K562 (cell line): ENCODE results near the gene GFRA1. TPM values are rescaled to one million over a fixed set of nuclear protein-coding genes. Genes with fewer than 3 reads are reported as not detected.
"Not testable (repeated sequence)": the region's sequence is repeated elsewhere in the genome, so short reads cannot be mapped to it uniquely, and the experiment has no call there.

Experiments
- ATAC-seq: fragments of 200-7000 bp; cut with Tn5 transposase; 3 replicates; pipeline ENCODE4 v1.9.1; 2020; ENCODE audit warnings: moderate library complexity
- BruUV-seq: library from RNA; stranded (reverse); fragments of 400-500 nt; replicated peaks from 2 replicates; lab custom pipeline; 2021; lab: Mats Ljungman, UMichigan
- CTCF ChIA-PET: fragments of 300-600 bp; formaldehyde crosslinking; extraction: SDS; loops from one replicate; lab custom pipeline; 2021; ENCODE audit warnings: low intra/inter-chr PET ratio; lab: Yijun Ruan, JAX
- POLR2A ChIA-PET: fragments of 300-600, 350-650 bp; sonication (Branson Sonifier 250); formaldehyde crosslinking; extraction: SDS; loops from one replicate; lab custom pipeline; 2021; ENCODE audit warnings: antibody characterized with exemption, inconsistent platforms; lab: Yijun Ruan, JAX
- DNase-seq, 4 experiments: peaks; one replicate each; pipeline versions ENCODE4 v3.0.0 to v3.0.0-alpha.2; 2011 to 2018; ENCODE audit warnings: low spot score in 3 of 4, mixed read lengths in 3 of 4; ENCODE audit errors: extremely low read depth in 1 of 4
- FAIRE-seq: peaks from 2 replicates; lab custom pipeline; 2011; peaks lifted over from hg19 to GRCh38; lab: Jason Lieb, UNC
- H2AFZ ChIP-seq: 2 replicates; pipeline ENCODE4 v1.6.0; 2011; ENCODE audit warnings: low read depth, low read length, control low read depth, inconsistent platforms
- H3K27ac ChIP-seq: fragments of 200-600 bp; 3 replicates; pipeline ENCODE4 v1.8.0; 2011; ENCODE audit warnings: low read depth, mild to moderate bottlenecking, control low read depth, inconsistent platforms, low read length, moderate library complexity, mixed read lengths; ENCODE audit errors: extremely low read depth
- H3K27me3 ChIP-seq, 2 experiments: fragments of 300-600 bp in 1 of 2; 2 replicates in 1 of 2; 3 replicates in 1 of 2; pipeline versions ENCODE4 v1.6.0 to v1.8.0; 2011; ENCODE audit warnings: inconsistent platforms in 2 of 2, low read length in 2 of 2, mild to moderate bottlenecking in 1 of 2, mixed read lengths in 1 of 2, moderate library complexity in 1 of 2; ENCODE audit not compliant: control insufficient read depth in 2 of 2, insufficient read depth in 2 of 2
- H3K36me3 ChIP-seq: fragments of 300-600 bp; 3 replicates; pipeline ENCODE4 v1.8.0; 2011; ENCODE audit warnings: mild to moderate bottlenecking, low read length, inconsistent platforms; ENCODE audit not compliant: control insufficient read depth, insufficient read depth
- H3K4me1 ChIP-seq, 2 experiments: fragments of 200-600 bp in 1 of 2; replicated peaks in 1 of 2; 2 replicates in 1 of 2; 3 replicates in 1 of 2; pipeline versions ENCODE4 v1.5.1 to v1.8.0; 2011; ENCODE audit warnings: inconsistent platforms in 2 of 2, low read length in 2 of 2, mild to moderate bottlenecking in 1 of 2, mixed read lengths in 1 of 2, moderate library complexity in 1 of 2; ENCODE audit not compliant: control insufficient read depth in 2 of 2, insufficient read depth in 2 of 2
- H3K4me2 ChIP-seq: 2 replicates; pipeline ENCODE4 v1.6.1; 2011; ENCODE audit warnings: low read length, control low read depth, inconsistent platforms, mixed read lengths; ENCODE audit not compliant: insufficient read depth
- H3K4me3 ChIP-seq: fragments of 200-600 bp; sonication (generic), shearing (Covaris generic); 2 replicates; pipeline ENCODE4 v1.5.1; 2016; ENCODE audit warnings: control low read depth, inconsistent platforms
- H3K79me2 ChIP-seq: fragments of 200-600 bp; 3 replicates; pipeline ENCODE4 v1.8.0; 2011; ENCODE audit warnings: low read length, inconsistent platforms; ENCODE audit not compliant: control insufficient read depth, insufficient read depth
- H3K9ac ChIP-seq, 2 experiments: 2 replicates each; pipeline versions ENCODE4 v1.6.0 to v1.6.1; 2011; ENCODE audit warnings: low read depth in 2 of 2, low read length in 2 of 2, control low read depth in 1 of 2, inconsistent platforms in 1 of 2, mild to moderate bottlenecking in 1 of 2, mixed read lengths in 1 of 2; ENCODE audit not compliant: insufficient read depth in 1 of 2
- H3K9me1 ChIP-seq: one replicate; pipeline ENCODE4 v1.6.0; 2011; ENCODE audit warnings: inconsistent platforms, mild to moderate bottlenecking, low read length, moderate library complexity; ENCODE audit not compliant: control insufficient read depth, insufficient read depth
- H3K9me3 ChIP-seq: replicated peaks from 2 replicates; pipeline ENCODE4 v1.5.1; 2011; ENCODE audit warnings: low read depth, low read length, inconsistent platforms; ENCODE audit not compliant: control insufficient read depth, insufficient read depth
- H4K20me1 ChIP-seq: replicated peaks from 2 replicates; pipeline ENCODE4 v1.6.1; 2011; ENCODE audit warnings: low read length, inconsistent platforms, mixed read lengths; ENCODE audit not compliant: control insufficient read depth, insufficient read depth
- IFI16 ChIP-seq: fragments of 250-450 bp; sonication (Bioruptor Pico); IDR thresholded peaks from 2 replicates; pipeline ENCODE4 v2.1.2; 2022; ENCODE audit warnings: mild to moderate bottlenecking, inconsistent platforms
- ZNF121 ChIP-seq: sonication (generic); formaldehyde crosslinking; conservative IDR thresholded peaks from 2 replicates; pipeline ENCODE4 v1.8.0; 2022; ENCODE audit warnings: missing genetic modification reagents
- ZNF561 ChIP-seq: fragments of 450-650 bp; formaldehyde crosslinking; conservative IDR thresholded peaks from 2 replicates; pipeline ENCODE4 v1.4.0; 2020; ENCODE audit warnings: mild to moderate bottlenecking, moderate library complexity
- in situ Hi-C: fragments of 300-500 bp; cut with MboI; formaldehyde crosslinking; loops from 4 replicates; pipeline ENCODE4 v1.15.0; 2018; ENCODE audit warnings: inconsistent platforms, mixed read lengths
- intact Hi-C: fragments of 100-400 bp; cut with micrococcal nuclease; formaldehyde crosslinking; loops from 2 replicates; pipeline ENCODE4 v1.14.2; 2022
- polyA plus RNA-seq, 8 experiments: library from polyadenylated mRNA; depleted of rRNA in 4 of 8; stranded (reverse) in 5 of 8; unstranded in 3 of 8; fragments of >200 nt; fragmentation: Nextera tagmentation in 2 of 8; fragmentation: Illumina TruSeq in 1 of 8; extraction: Ambion mirVana in 2 of 8; extraction: Trizol in 1 of 8; gene quantifications; 2 replicates each; pipeline versions ENCODE4 v1.2.1 to v1.2.3, GENCODE V29; 2011 to 2014; ENCODE audit warnings: inconsistent platforms in 1 of 8, missing spikeins in 1 of 8
- total RNA-seq, 7 experiments: library from RNA; depleted of rRNA in 6 of 7; stranded (reverse); fragments of >200 nt in 6 of 7; fragmentation: Illumina TruSeq in 2 of 7; extraction: Trizol in 2 of 7; gene quantifications; 2 replicates each; pipeline versions ENCODE4 v1.2.1 to v1.2.3, GENCODE V29; 2011 to 2021; ENCODE audit warnings: low replicate concordance in 1 of 7
- TF ChIP-seq, protein P1 (sequence below): fragments of 250-450 bp; sonication (Bioruptor Pico); IDR thresholded peaks from 2 replicates; pipeline ENCODE4 v1.9.0; 2021; ENCODE audit warnings: mild to moderate bottlenecking, inconsistent platforms

The GFRA1 gene
- total and polyA plus RNA-seq, 9 of the 15 experiments (the other 6 are each of a cell fraction or from before 2014, with no cell fraction given): 0.04 TPM; not detected in 8

DNA sequence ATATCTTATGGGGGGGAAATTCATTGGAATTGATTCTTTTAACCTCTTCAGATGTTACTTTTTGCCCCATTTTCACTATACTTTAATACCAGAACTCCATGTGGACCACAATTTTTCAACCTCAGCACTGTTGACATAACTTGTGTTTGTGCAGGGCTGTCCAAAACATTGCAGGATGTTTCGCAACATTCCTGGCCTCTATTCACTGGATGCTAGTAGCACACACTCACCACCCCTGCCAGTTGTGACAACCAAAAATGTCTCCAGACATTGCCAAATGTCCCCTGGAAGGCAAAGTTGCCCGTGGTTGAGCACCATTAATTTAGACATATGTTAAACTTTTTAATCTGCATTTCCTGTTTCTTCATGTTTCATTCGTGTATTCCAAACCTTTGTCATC is 234.7 kb downstream of the GFRA1 start (continued):
- TF ChIP-seq, protein P1, sequence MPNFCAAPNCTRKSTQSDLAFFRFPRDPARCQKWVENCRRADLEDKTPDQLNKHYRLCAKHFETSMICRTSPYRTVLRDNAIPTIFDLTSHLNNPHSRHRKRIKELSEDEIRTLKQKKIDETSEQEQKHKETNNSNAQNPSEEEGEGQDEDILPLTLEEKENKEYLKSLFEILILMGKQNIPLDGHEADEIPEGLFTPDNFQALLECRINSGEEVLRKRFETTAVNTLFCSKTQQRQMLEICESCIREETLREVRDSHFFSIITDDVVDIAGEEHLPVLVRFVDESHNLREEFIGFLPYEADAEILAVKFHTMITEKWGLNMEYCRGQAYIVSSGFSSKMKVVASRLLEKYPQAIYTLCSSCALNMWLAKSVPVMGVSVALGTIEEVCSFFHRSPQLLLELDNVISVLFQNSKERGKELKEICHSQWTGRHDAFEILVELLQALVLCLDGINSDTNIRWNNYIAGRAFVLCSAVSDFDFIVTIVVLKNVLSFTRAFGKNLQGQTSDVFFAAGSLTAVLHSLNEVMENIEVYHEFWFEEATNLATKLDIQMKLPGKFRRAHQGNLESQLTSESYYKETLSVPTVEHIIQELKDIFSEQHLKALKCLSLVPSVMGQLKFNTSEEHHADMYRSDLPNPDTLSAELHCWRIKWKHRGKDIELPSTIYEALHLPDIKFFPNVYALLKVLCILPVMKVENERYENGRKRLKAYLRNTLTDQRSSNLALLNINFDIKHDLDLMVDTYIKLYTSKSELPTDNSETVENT (CRISPR knock-in tag): no peak
- TF ChIP-seq ZNF121 (CRISPR knock-in tag) (no peak), ZNF561 (CRISPR knock-in tag) (no peak), IFI16 (CRISPR knock-in tag) (no peak)

DNA sequence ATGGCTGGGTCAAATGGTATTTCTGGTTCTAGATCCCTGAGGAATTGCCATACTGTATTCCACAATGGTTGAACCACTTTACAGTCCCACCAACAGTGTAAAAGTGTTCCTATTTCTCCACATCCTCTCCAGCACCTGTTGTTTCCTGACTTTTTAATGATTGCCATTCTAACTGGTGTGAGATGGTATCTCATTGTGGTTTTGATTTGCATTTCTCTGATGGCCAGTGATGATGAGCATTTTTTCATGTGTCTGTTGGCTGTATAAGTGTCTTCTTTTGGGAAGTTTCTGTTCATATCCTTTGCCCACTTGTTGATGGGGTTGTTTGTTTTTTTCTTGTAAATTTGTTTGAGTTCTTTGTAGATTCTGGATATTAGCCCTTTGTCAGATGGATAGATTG is 237.6 kb downstream of the GFRA1 start:
- H3K79me2 ChIP-seq, H3K27ac ChIP-seq, CTCF ChIA-PET, FAIRE-seq, H3K9me3 ChIP-seq, H3K36me3 ChIP-seq, in situ Hi-C loops, H2AFZ ChIP-seq, H3K27me3 ChIP-seq, H3K9ac ChIP-seq, H3K4me3 ChIP-seq, BruUV-seq, H3K9me1 ChIP-seq, H3K4me2 ChIP-seq, H3K4me1 ChIP-seq, ATAC-seq, H4K20me1 ChIP-seq, POLR2A ChIA-PET, intact Hi-C loops, DNase-seq: not testable (repeated sequence)
